Kidney epithelial cell (primary cell): ENCODE measurements around the gene CHRM2. TPM values are rescaled to one million over a fixed set of nuclear protein-coding genes. Genes with fewer than 3 reads are reported as not detected.
A peak's percentile ranks its signal among the peaks of the same experiment; 100 is the strongest.

ENCODE experiments used
- DNase-seq: peaks from one replicate; pipeline ENCODE4 v3.0.0-alpha.2; 2010; ENCODE audit warnings: low read depth
- H3K27me3 ChIP-seq: 2 replicates; pipeline ENCODE4 v1.6.0; 2011; ENCODE audit warnings: low read length; ENCODE audit not compliant: control insufficient read depth, insufficient read depth
- H3K36me3 ChIP-seq: 2 replicates; pipeline ENCODE4 v1.5.1; 2011; ENCODE audit warnings: low read length; ENCODE audit not compliant: control insufficient read depth, insufficient read depth
- H3K4me3 ChIP-seq: 2 replicates; pipeline ENCODE4 v1.5.1; 2011; ENCODE audit warnings: low read depth, mild to moderate bottlenecking, control low read depth, low read length
- total RNA-seq: library from RNA; depleted of rRNA; stranded (reverse); fragments of >200 nt; gene quantifications from 2 replicates; pipeline ENCODE4 v1.2.3, GENCODE V29; 2015
- TF ChIP-seq, protein P1 (sequence below): IDR thresholded peaks from 2 replicates; pipeline ENCODE4 v1.5.1; 2011; ENCODE audit warnings: mild to moderate bottlenecking, moderate library complexity, low read length, control low read depth, inconsistent platforms; ENCODE audit not compliant: insufficient read depth, poor library complexity, severe bottlenecking

CHRM2 gene
- total RNA-seq, 1 donor from 2014 or later: not detected

DNA sequence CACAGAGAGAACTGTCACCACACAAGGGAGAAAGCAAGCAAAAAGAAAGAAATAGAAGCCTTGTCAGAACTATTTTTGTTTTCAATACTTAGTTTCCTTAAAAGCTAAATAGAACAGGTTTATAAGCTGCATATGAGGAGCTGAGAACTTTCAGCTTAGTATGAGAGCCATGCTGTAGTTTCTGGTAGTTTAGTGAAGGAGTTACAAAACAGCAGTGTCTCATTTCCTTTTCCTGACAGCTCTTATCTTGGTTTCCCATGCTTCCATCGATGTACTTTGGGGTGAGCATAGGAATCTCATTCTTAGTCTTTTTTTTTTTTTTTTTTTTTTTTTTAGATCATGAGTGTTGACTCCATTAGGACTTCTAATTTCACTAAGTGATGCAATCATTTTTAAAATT, 8.6 kb upstream of the CHRM2 start:
- Histone ChIP-seq H3K36me3 (no peaks in the 10 kb centered on the region), H3K4me3 (no peak overlapping the region), H3K27me3 (no peaks in the 10 kb centered on the region)
- DNase-seq: no peak
- TF ChIP-seq, protein P1, sequence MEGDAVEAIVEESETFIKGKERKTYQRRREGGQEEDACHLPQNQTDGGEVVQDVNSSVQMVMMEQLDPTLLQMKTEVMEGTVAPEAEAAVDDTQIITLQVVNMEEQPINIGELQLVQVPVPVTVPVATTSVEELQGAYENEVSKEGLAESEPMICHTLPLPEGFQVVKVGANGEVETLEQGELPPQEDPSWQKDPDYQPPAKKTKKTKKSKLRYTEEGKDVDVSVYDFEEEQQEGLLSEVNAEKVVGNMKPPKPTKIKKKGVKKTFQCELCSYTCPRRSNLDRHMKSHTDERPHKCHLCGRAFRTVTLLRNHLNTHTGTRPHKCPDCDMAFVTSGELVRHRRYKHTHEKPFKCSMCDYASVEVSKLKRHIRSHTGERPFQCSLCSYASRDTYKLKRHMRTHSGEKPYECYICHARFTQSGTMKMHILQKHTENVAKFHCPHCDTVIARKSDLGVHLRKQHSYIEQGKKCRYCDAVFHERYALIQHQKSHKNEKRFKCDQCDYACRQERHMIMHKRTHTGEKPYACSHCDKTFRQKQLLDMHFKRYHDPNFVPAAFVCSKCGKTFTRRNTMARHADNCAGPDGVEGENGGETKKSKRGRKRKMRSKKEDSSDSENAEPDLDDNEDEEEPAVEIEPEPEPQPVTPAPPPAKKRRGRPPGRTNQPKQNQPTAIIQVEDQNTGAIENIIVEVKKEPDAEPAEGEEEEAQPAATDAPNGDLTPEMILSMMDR: no peak

DNA sequence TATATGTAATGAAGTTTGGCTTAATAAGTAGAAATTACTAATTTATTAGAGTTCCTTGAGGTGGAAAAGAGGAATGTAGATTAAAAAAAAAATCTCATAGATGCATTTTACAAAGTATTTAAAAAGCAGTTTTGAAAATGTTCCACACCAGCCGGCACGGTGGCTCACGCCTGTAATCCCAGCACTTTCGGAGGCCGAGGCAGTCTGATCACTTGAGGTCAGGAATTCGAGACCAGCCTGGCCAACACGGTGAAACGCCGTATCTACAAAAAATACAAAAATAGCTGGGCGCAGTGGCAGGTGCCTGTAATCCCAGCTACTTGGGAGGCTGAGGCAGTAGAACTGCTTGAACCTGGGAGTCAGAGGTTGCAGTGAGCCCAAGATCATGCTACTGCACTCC, 3.2 kb upstream of the CHRM2 start:
- Histone ChIP-seq H3K27me3 (peaks cover 21% of the 10 kb centered on the region), H3K36me3 (no peaks in the 10 kb centered on the region), H3K4me3 (no peak overlapping the region)
- TF ChIP-seq, protein P1: no peak
- DNase-seq: no peak

DNA sequence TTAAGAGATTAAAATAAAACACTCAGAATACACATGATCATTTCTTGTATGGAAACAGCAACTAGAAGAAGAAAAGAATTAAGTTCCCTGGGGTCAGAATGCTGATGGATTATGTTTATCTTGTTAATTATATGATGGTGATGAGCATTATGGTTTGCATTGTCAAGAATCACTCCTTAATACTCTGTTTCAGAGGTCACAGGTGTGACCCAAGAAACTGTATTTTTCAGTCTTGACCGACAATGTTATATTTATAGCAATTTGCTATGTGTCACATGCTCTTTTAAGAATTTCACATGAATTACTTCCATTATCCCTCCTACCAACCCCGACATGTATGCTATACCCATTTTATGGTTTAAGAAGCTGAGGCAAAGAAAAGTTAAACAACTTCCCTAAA, 2.7 kb upstream of the CHRM2 start:
- DNase-seq: no peak
- H3K4me3 ChIP-seq: no peak overlapping the region
- H3K36me3 ChIP-seq: no peaks in the 10 kb centered on the region
- TF ChIP-seq, protein P1: no peak
- peaks cover 27% of the 10 kb centered on the region for H3K27me3 ChIP-seq

DNA sequence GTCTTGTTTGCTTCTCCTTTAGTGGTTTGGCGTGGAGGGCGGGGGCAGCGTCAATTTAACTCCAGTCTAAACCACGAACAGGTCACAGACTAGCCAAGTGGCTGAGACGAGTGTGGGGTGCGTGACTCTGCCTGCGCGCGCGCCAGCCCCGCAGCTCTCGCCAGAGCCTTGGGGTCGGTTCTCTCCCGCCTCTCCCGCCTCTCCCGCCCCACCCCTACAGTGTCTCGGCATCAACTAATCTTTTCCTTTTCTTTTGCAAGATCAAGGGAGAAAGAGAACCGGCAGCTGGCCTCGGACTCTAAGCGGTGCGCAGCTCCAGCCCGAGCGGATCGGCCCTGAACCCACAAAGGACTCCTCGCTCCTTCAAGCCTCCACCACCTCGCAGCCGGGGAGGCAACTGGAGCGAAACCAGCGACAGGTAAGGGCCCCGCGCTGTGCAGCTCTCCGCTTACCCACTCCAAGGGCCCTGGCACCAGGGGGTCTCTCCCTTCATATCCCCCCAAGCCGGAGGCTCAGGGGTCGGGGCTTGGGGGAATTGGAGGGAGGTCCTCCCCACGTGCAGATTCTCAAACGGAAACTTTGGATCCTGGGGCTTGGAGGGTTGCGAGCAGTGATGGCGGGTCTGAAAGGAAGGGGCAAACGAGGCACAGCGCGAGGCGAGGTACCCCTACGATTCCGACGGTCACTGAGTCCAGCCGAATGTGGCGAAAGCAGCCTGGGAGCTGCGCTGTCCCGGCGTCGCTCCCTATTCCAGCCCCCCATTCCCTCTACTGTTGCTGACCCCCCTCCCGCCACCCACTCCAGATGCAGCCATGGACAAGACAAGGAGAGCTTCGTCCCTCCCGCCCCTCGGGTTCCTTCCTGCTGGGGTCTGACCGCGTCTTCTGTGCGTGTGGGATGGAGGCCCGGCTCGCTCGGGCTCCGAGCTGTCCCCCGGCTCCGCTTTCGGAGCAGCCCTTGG, 829 bp downstream of the CHRM2 start:
- Histone ChIP-seq H3K27me3 (peaks cover 42% of the 10 kb centered on the region), H3K4me3 (no peak overlapping the region), H3K36me3 (no peaks in the 10 kb centered on the region)

DNA sequence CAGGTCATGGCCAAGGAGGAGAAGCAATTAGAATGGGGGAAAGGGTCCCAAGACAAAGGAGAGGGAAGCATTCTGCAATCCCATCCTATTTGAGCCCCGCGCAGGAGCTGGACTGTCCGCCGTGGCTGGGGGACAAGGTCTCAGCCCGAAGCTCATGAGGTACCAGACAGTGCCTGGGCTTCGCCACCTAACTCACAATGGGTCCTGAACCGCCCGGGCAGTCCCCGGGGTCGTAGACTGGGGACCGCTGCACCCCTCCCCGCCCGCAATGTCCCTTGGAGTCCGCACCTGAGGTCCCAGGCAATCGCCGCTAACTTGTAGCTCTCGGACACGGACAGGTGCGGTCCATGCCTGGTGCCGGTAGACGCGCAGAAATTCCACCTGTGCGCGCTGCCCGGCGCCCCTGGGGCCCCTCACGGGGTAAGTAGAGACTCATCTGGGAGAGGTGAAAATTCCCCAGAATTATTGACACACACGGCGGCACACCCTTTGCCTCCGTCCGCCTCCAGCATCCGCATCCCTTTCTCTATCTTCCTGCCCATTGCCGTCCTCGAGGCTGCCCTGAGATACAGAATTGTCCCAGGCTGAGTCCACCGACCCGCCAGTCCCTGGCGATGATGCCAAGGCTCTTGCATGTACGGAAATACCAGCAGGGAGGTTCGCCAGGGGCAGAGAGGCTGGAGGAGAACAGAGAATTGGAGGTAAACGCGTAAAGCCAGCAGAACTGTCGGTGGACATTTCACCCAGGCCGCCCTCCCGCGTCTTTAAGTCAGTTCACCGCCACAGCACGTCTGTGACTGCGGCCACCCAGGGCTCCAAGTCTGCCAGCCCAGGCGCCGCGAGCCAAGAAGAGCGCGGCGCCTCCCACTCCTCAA, 1.8 kb downstream of the CHRM2 start:
- H3K36me3 ChIP-seq: no peaks in the 10 kb centered on the region
- TF ChIP-seq, protein P1: no peak
- DNase-seq: no peak
- H3K4me3 ChIP-seq: peak overlapping the region; percentile 27
- H3K27me3 ChIP-seq: peaks cover 42% of the 10 kb centered on the region

More for the DNA sequence above, 829 bp downstream of the CHRM2 start:
- DNase-seq: no peak
- TF ChIP-seq, protein P1: no peak
